HG03354 (cell line): ENCODE results near the gene SPNS2.
"Not testable (repeated sequence)": the region's sequence is repeated elsewhere in the genome, so short reads cannot be mapped to it uniquely, and the experiment has no call there.

Experiments
- ATAC-seq: cut with Tn5 transposase; IDR thresholded peaks from one replicate; pipeline ENCODE4 v1.9.1; 2021; ENCODE audit warnings: mild to moderate bottlenecking; ENCODE audit not compliant: unreplicated experiment, poor library complexity, severe bottlenecking

Gene SPNS2

GRCh38 chr17:4559139-4559791, 60.6 kb downstream of the SPNS2 start:
- ATAC-seq = no peak

- no peak for ATAC-seq
Observed at GRCh38 chr17:4559966-4560365, 61.3 kb downstream of the SPNS2 start.

- no peak for ATAC-seq
Observed at GRCh38 chr17:4560421-4560820, 61.7 kb downstream of the SPNS2 start, which contains the start of gene GGT6. Gene GGT6, minus strand, starts transcription at chr17:4560577. Its CDS starts 56 bp downstream, at chr17:4560521.

- no peak for ATAC-seq
Observed at GRCh38 chr17:4560837-4561256, 62.2 kb downstream of the SPNS2 start.

GRCh38 chr17:4562015-4562969, 63.6 kb downstream of the SPNS2 start:
- no peak for ATAC-seq

GRCh38 chr17:4565209-4566141, 66.8 kb downstream of the SPNS2 start:
- no peak for ATAC-seq

GRCh38 chr17:4566785-4567184, 68.1 kb downstream of the SPNS2 start:
- ATAC-seq = no peak

- no peak for ATAC-seq
Observed at GRCh38 chr17:4569591-4569990, 70.9 kb downstream of the SPNS2 start.

GRCh38 chr17:4572131-4572530, 73.5 kb downstream of the SPNS2 start:
- ATAC-seq = no peak

- no peak for ATAC-seq
Observed at GRCh38 chr17:4573115-4573514, 74.4 kb downstream of the SPNS2 start.

- no peak for ATAC-seq
Observed at GRCh38 chr17:4573669-4574068, 75.0 kb downstream of the SPNS2 start.

GRCh38 chr17:4574448-4575045, 75.9 kb downstream of the SPNS2 start:
- no peak for ATAC-seq

- ATAC-seq = no peak
Observed at GRCh38 chr17:4576161-4576558, 77.5 kb downstream of the SPNS2 start.

- no peak for ATAC-seq
Observed at GRCh38 chr17:4576729-4577322, 78.1 kb downstream of the SPNS2 start.

GRCh38 chr17:4577386-4577993, 78.8 kb downstream of the SPNS2 start:
- no peak for ATAC-seq

GRCh38 chr17:4578349-4578748, 79.7 kb downstream of the SPNS2 start:
- not testable (repeated sequence) for ATAC-seq

- no peak for ATAC-seq
Observed at GRCh38 chr17:4579678-4580077, 81.0 kb downstream of the SPNS2 start.

- no peak for ATAC-seq
Observed at GRCh38 chr17:4580291-4580690, 81.6 kb downstream of the SPNS2 start.

- ATAC-seq = no peak
Observed at GRCh38 chr17:4582101-4582501, 83.4 kb downstream of the SPNS2 start.
